HG03439 (cell line): ENCODE results near the gene B3GNT9.
A peak's percentile ranks its signal among the peaks of the same experiment; 100 is the strongest.

ENCODE experiments used
- ATAC-seq: cut with Tn5 transposase; IDR thresholded peaks from one replicate; pipeline ENCODE4 v1.9.1; 2021; ENCODE audit warnings: mild to moderate bottlenecking, moderate library complexity; ENCODE audit not compliant: unreplicated experiment

The B3GNT9 gene

GRCh38 chr16:67169642-67170167 is 18.9 kb upstream of the B3GNT9 start:
- ATAC-seq: no peak

GRCh38 chr16:67169011-67169451 is 18.2 kb upstream of the B3GNT9 start:
- ATAC-seq: no peak

- ATAC-seq: no peak
Measured at GRCh38 chr16:67167588-67167987, 16.8 kb upstream of the B3GNT9 start.

- no peak for ATAC-seq
Measured at GRCh38 chr16:67166598-67167168, 15.9 kb upstream of the B3GNT9 start.

- ATAC-seq: no peak
Measured at GRCh38 chr16:67166110-67166547, 15.3 kb upstream of the B3GNT9 start.

- ATAC-seq: no peak
Measured at GRCh38 chr16:67165121-67166078, 14.6 kb upstream of the B3GNT9 start.

- no peak for ATAC-seq
Measured at GRCh38 chr16:67164599-67165061, 13.8 kb upstream of the B3GNT9 start, which contains the start of gene HSF4. Gene HSF4 (plus strand): TSS chr16:67164745. CDS start chr16:67164812, 67 bp downstream.

- no peak for ATAC-seq
Measured at GRCh38 chr16:67163999-67164558, 13.3 kb upstream of the B3GNT9 start.

GRCh38 chr16:67163164-67163998 is 12.6 kb upstream of the B3GNT9 start:
- ATAC-seq: no peak

- ATAC-seq: no peak
Measured at GRCh38 chr16:67162506-67163163, 11.8 kb upstream of the B3GNT9 start.

- ATAC-seq: no peak
Measured at GRCh38 chr16:67161595-67162058, 10.8 kb upstream of the B3GNT9 start.

- ATAC-seq: peak; percentile 45
Measured at GRCh38 chr16:67158637-67159600, 8.1 kb upstream of the B3GNT9 start.

GRCh38 chr16:67157892-67158635 is 7.3 kb upstream of the B3GNT9 start:
- no peak for ATAC-seq

GRCh38 chr16:67157106-67157748 is 6.4 kb upstream of the B3GNT9 start:
- no peak for ATAC-seq

- no peak for ATAC-seq
Measured at GRCh38 chr16:67156143-67156844, 5.5 kb upstream of the B3GNT9 start.

- ATAC-seq: no peak
Measured at GRCh38 chr16:67155295-67156142, 4.7 kb upstream of the B3GNT9 start.
